Right lobe of liver (tissue), 6 donors: Measurements from ENCODE around the gene RGMB. TPM values are rescaled to one million over a fixed set of nuclear protein-coding genes. Genes with fewer than 3 reads are reported as not detected.

Experiments
- ATAC-seq, 4 donors: fragments of 200-7000 bp; cut with Tn5 transposase; one replicate each; pipeline ENCODE4 v1.9.1; 2020; ENCODE audit warnings: mild to moderate bottlenecking in 4 of 4, moderate library complexity in 4 of 4
- DNase-seq, 3 donors: peaks; one replicate each; pipeline ENCODE4 v3.0.0-alpha.2; 2020
- H3K27ac ChIP-seq, 3 donors: fragments of 200-600 bp; one replicate each; pipeline ENCODE4 v1.8.0; 2022
- H3K27me3 ChIP-seq, 2 donors: fragments of 200-600 bp; one replicate each; pipeline ENCODE4 v1.8.0; 2022
- H3K36me3 ChIP-seq, 4 donors: fragments of 200-600 bp; sonication (generic) in 1 of 4; one replicate each; pipeline versions ENCODE4 v1.5.1 to v1.8.0; 2017 to 2022; ENCODE audit warnings: control low read depth in 1 of 4
- H3K4me1 ChIP-seq, 4 donors: fragments of 200-600 bp; sonication (generic) in 1 of 4; one replicate each; pipeline versions ENCODE4 v1.5.1 to v1.8.0; 2017 to 2022; ENCODE audit warnings: control low read depth in 1 of 4
- H3K4me3 ChIP-seq, 3 donors: fragments of 200-600 bp; one replicate each; pipeline ENCODE4 v1.8.0; 2022
- H3K9me3 ChIP-seq, 4 donors: fragments of 200-600 bp; sonication (generic) in 1 of 4; one replicate each; pipeline versions ENCODE4 v1.5.1 to v1.8.0; 2017 to 2022; ENCODE audit warnings: control low read depth in 1 of 4
- POLR2A ChIP-seq: fragments of 450-650 bp; IDR thresholded peaks from one replicate; pipeline ENCODE4 v1.6.1; 2017; ENCODE audit warnings: antibody characterized with exemption, mild to moderate bottlenecking
- WGBS: methylation state at CpG from one replicate; pipeline ENCODE4 v1.1.6; 2018; ENCODE audit warnings: low coverage, low lambda C conversion rate; ENCODE audit not compliant: insufficient coverage; ENCODE audit errors: missing lambda C conversion rate; 5-methylcytosine and 5-hydroxymethylcytosine counted together
- intact Hi-C, 2 donors: fragments of 100-400 bp; cut with DNase I; formaldehyde crosslinking; loops; one replicate each; pipeline versions ENCODE4 v1.11.2 to v1.14.1; 2022
- total RNA-seq, 6 experiments: library from RNA; depleted of rRNA in 2 of 6; stranded (reverse); fragments of >200 nt in 2 of 6; fragmentation: NEBNext Ultra II Directional in 3 of 6; extraction: Animal tissue kit (Norgen Biotek cat#: 25700) in 3 of 6; gene quantifications; one replicate each; pipeline versions ENCODE4 v1.1.0 to v1.2.4, GENCODE V29; 2016 to 2023
- TF ChIP-seq, protein P1 (sequence below), 4 donors: fragments of 200-600 bp in 3 of 4; fragments of 450-650 bp in 1 of 4; IDR thresholded peaks; one replicate each; pipeline versions ENCODE4 v1.5.1 to v1.8.0; 2016 to 2022; ENCODE audit warnings: antibody characterized with exemption in 4 of 4, mild to moderate bottlenecking in 2 of 4
- donor health status: DM: no; HTN: yes; CAD: no.
- donor health status: DM: no; HTN: no; CAD: no.
- donor health status: DM: no; HTN: no; CAD: no.
- donor health status: DM: no; HTN: yes; CAD: no.
- donor health status: DM: no; HTN: yes; CAD: no.

The RGMB gene
- total RNA-seq, 6 experiments from 2014 or later, result 4.5 to 10.5 (median 5.1) TPM

- 49% methylated on average over 2 of the region's 2 CpGs for WGBS
- no peak for DNase-seq
- TF ChIP-seq POLR2A, result no peak
- TF ChIP-seq, protein P1, sequence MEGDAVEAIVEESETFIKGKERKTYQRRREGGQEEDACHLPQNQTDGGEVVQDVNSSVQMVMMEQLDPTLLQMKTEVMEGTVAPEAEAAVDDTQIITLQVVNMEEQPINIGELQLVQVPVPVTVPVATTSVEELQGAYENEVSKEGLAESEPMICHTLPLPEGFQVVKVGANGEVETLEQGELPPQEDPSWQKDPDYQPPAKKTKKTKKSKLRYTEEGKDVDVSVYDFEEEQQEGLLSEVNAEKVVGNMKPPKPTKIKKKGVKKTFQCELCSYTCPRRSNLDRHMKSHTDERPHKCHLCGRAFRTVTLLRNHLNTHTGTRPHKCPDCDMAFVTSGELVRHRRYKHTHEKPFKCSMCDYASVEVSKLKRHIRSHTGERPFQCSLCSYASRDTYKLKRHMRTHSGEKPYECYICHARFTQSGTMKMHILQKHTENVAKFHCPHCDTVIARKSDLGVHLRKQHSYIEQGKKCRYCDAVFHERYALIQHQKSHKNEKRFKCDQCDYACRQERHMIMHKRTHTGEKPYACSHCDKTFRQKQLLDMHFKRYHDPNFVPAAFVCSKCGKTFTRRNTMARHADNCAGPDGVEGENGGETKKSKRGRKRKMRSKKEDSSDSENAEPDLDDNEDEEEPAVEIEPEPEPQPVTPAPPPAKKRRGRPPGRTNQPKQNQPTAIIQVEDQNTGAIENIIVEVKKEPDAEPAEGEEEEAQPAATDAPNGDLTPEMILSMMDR (IDR thresholded peaks at IDR 0.05), result no peak
- intact Hi-C loops, result no loop called here
- no peaks in the 10 kb centered on the region for H3K36me3 ChIP-seq
- H3K9me3 ChIP-seq, result no peaks in the 10 kb centered on the region
- ATAC-seq, result no peak
- H3K27me3 ChIP-seq, result no peaks in the 10 kb centered on the region
- no peak overlapping the region for H3K27ac ChIP-seq
- H3K4me3 ChIP-seq, result no peak overlapping the region
- peaks cover 0 to 35% (median under 1%) of the 10 kb centered on the region in 4 donors for H3K4me1 ChIP-seq
These were observed 8.1 kb downstream of the RGMB start for GRCh38 chr5:98781520-98781919.

GRCh38 chr5:98781964-98782363 lies 8.5 kb downstream of the RGMB start:
- ATAC-seq, result no peak
- Histone ChIP-seq H3K4me3 (no peak overlapping the region), H3K27me3 (no peaks in the 10 kb centered on the region), H3K27ac (no peak overlapping the region), H3K9me3 (no peaks in the 10 kb centered on the region), H3K4me1 (peaks cover 0 to 35% (median 1%) of the 10 kb centered on the region in 4 donors), H3K36me3 (no peaks in the 10 kb centered on the region)
- 86% methylated on average over 2 of the region's 2 CpGs for WGBS
- intact Hi-C loops, result no loop called here
- TF ChIP-seq POLR2A, result no peak
- TF ChIP-seq, protein P1 (IDR thresholded peaks at IDR 0.05), result no peak
- no peak for DNase-seq

DNA sequence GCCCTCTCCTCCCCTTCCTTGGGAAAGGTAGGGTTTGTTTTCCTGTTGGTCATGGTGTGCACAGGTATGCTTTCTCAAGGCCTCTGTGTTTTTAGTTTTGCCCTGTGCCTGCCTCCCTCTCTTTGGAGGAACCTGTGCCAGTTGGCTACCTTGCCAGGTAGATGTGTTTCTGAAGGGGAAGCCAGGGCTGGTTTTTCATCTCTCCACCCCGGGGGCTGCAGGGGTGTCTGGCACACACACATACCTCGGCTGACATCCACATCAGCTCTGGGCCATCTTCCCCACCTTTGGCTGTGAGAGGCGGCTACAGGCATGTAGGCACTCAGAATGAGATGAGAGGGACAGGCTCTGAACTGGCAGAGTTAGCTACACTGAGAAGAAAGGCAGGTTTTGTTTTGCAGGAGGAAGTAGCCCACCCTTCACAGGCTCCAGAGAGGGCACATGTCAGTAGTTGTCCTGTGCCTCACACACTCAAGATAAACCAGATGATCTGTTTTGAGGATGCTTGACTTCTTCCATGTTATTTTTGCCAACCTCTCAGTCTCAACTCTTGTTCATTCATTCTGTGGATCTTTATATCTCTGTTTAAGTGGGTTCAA lies 9.7 kb downstream of the RGMB start:
- no peak for DNase-seq
- H3K27ac ChIP-seq, result no peak overlapping the region
- H3K4me3 ChIP-seq, result no peak overlapping the region
- H3K4me1 ChIP-seq, result peaks cover 0 to 33% (median 1%) of the 10 kb centered on the region in 4 donors
- intact Hi-C loops, result no loop called here
- TF ChIP-seq, protein P1 (IDR thresholded peaks at IDR 0.05), result no peak
- TF ChIP-seq POLR2A, result no peak
- H3K27me3 ChIP-seq, result no peaks in the 10 kb centered on the region
- H3K9me3 ChIP-seq, result no peaks in the 10 kb centered on the region
- ATAC-seq, result no peak
- H3K36me3 ChIP-seq, result no peaks in the 10 kb centered on the region
- 100% methylated on average over 1 of the region's 3 CpGs for WGBS

- H3K4me3 ChIP-seq, result no peak overlapping the region
- ATAC-seq, result no peak
- no peaks in the 10 kb centered on the region for H3K27me3 ChIP-seq
- intact Hi-C loops, result no loop called here
- peaks cover 0 to 21% (median 1%) of the 10 kb centered on the region in 4 donors for H3K4me1 ChIP-seq
- H3K9me3 ChIP-seq, result no peaks in the 10 kb centered on the region
- no peaks in the 10 kb centered on the region for H3K36me3 ChIP-seq
- DNase-seq, result no peak
- no peak for TF ChIP-seq POLR2A
- TF ChIP-seq, protein P1 (IDR thresholded peaks at IDR 0.05), result no peak
- no peak overlapping the region for H3K27ac ChIP-seq
These were observed 10.9 kb downstream of the RGMB start for GRCh38 chr5:98784411-98784810.

- 69% methylated on average over 3 of the region's 3 CpGs for WGBS
- H3K27me3 ChIP-seq, result no peaks in the 10 kb centered on the region
- no peak overlapping the region for H3K27ac ChIP-seq
- intact Hi-C loops, result no loop called here
- no peaks in the 10 kb centered on the region for H3K36me3 ChIP-seq
- TF ChIP-seq, protein P1 (IDR thresholded peaks at IDR 0.05), result no peak
- TF ChIP-seq POLR2A, result no peak
- no peak for DNase-seq
- H3K4me3 ChIP-seq, result no peak overlapping the region
- no peak for ATAC-seq
- H3K4me1 ChIP-seq, result peaks cover 0 to 15% (median 1%) of the 10 kb centered on the region in 4 donors
- no peaks in the 10 kb centered on the region for H3K9me3 ChIP-seq
These were observed 11.8 kb downstream of the RGMB start for GRCh38 chr5:98785244-98785643.
